GM19025 (cell line): ENCODE measurements around the gene NCK1.
"Not testable (repeated sequence)": the region's sequence is repeated elsewhere in the genome, so short reads cannot be mapped to it uniquely, and the experiment has no call there.

Source experiments
- ATAC-seq: cut with Tn5 transposase; IDR thresholded peaks from one replicate; pipeline ENCODE4 v1.9.1; 2021; ENCODE audit warnings: mild to moderate bottlenecking, low read depth, moderate library complexity; ENCODE audit not compliant: unreplicated experiment

NCK1 gene

GRCh38 chr3:136860541-136860940 lies 1.5 kb upstream of the NCK1 start:
- ATAC-seq, result no peak

- peak; percentile 7 for ATAC-seq
Observed at GRCh38 chr3:136862617-136863322, 762 bp downstream of the NCK1 start.

GRCh38 chr3:136869282-136869681 lies 7.3 kb downstream of the NCK1 start:
- ATAC-seq, result no peak

GRCh38 chr3:136872258-136872657 lies 10.2 kb downstream of the NCK1 start:
- ATAC-seq, result not testable (repeated sequence)

- ATAC-seq, result not testable (repeated sequence)
Observed at GRCh38 chr3:136879510-136879909, 17.5 kb downstream of the NCK1 start.

GRCh38 chr3:136882571-136882970 lies 20.6 kb downstream of the NCK1 start:
- no peak for ATAC-seq

- ATAC-seq, result no peak
Observed at GRCh38 chr3:136883967-136884720, 22.1 kb downstream of the NCK1 start.

GRCh38 chr3:136885357-136886213 lies 23.6 kb downstream of the NCK1 start:
- no peak for ATAC-seq

- no peak for ATAC-seq
Observed at GRCh38 chr3:136889947-136890346, 27.9 kb downstream of the NCK1 start.

GRCh38 chr3:136891934-136892855 lies 30.2 kb downstream of the NCK1 start:
- no peak for ATAC-seq

- no peak for ATAC-seq
Observed at GRCh38 chr3:136893848-136894443, 31.9 kb downstream of the NCK1 start.

GRCh38 chr3:136897171-136897570 lies 35.2 kb downstream of the NCK1 start:
- ATAC-seq, result not testable (repeated sequence)

- ATAC-seq, result no peak
Observed at GRCh38 chr3:136898549-136898948, 36.5 kb downstream of the NCK1 start.

GRCh38 chr3:136898954-136899353 lies 36.9 kb downstream of the NCK1 start:
- no peak for ATAC-seq

GRCh38 chr3:136899622-136900158 lies 37.7 kb downstream of the NCK1 start:
- no peak for ATAC-seq

GRCh38 chr3:136900694-136901093 lies 38.7 kb downstream of the NCK1 start:
- not testable (repeated sequence) for ATAC-seq

GRCh38 chr3:136901391-136901790 lies 39.4 kb downstream of the NCK1 start:
- ATAC-seq, result no peak

GRCh38 chr3:136902530-136902929 lies 40.5 kb downstream of the NCK1 start:
- not testable (repeated sequence) for ATAC-seq

GRCh38 chr3:136903899-136904298 lies 41.9 kb downstream of the NCK1 start:
- no peak for ATAC-seq
